ENCODE measurements around the gene GPBP1.

- no peak for TF ChIP-seq POLR2AphosphoS5 (IDR thresholded peaks at IDR 0.05; ENCODE audit: low read depth, low read length)
- TF ChIP-seq CTCF (IDR thresholded peaks at IDR 0.05): no peak
- no peak for TF ChIP-seq REST (IDR thresholded peaks at IDR 0.05; ENCODE audit: insufficient read depth in 1 of 2, low read depth in 2 of 2, low read length in 1 of 2)
- no peak for TF ChIP-seq TCF7L2 (IDR thresholded peaks at IDR 0.05; ENCODE audit: low read depth, low read length)
- no peak for TF ChIP-seq SIN3A (IDR thresholded peaks at IDR 0.05; ENCODE audit: borderline replicate concordance, insufficient read depth, low read depth, low read length)
Observed at GRCh38 chr5:57276353-57276752, 102.5 kb downstream of the GPBP1 start.
